Ishikawa (cell line): ENCODE measurements around the gene CTSW.

Experiments used
- CEBPB ChIP-seq: IDR thresholded peaks from 2 replicates; pipeline ENCODE4 v1.6.1; 2012
- CREB1 ChIP-seq: IDR thresholded peaks from 2 replicates; pipeline ENCODE4 v1.6.1; 2012; ENCODE audit warnings: low read depth
- EGR1 ChIP-seq: IDR thresholded peaks from 2 replicates; pipeline ENCODE4 v1.6.1; 2012
- EP300 ChIP-seq: IDR thresholded peaks from 2 replicates; pipeline ENCODE4 v1.6.1; 2012; ENCODE audit warnings: borderline replicate concordance
- FOXM1 ChIP-seq: IDR thresholded peaks from 2 replicates; pipeline ENCODE4 v1.6.1; 2012; ENCODE audit warnings: low read depth, borderline replicate concordance
- MAX ChIP-seq: IDR thresholded peaks from 2 replicates; pipeline ENCODE4 v1.6.1; 2012
- NFIC ChIP-seq: IDR thresholded peaks from 2 replicates; pipeline ENCODE4 v1.6.1; 2012
- RAD21 ChIP-seq: IDR thresholded peaks from 2 replicates; pipeline ENCODE4 v1.6.1; 2012; ENCODE audit warnings: low read depth
- REST ChIP-seq: IDR thresholded peaks from 2 replicates; pipeline ENCODE4 v1.6.1; 2012; ENCODE audit warnings: low read depth, mild to moderate bottlenecking
- TAF1 ChIP-seq: IDR thresholded peaks from 2 replicates; pipeline ENCODE4 v1.6.1; 2012; ENCODE audit warnings: low read depth, mild to moderate bottlenecking
- TCF12 ChIP-seq: IDR thresholded peaks from 2 replicates; pipeline ENCODE4 v1.6.1; 2012; ENCODE audit warnings: low read depth
- TEAD4 ChIP-seq: IDR thresholded peaks from 2 replicates; pipeline ENCODE4 v1.6.1; 2012
- USF1 ChIP-seq: IDR thresholded peaks from 2 replicates; pipeline ENCODE4 v1.6.1; 2012
- YY1 ChIP-seq: IDR thresholded peaks from 2 replicates; pipeline ENCODE4 v1.6.1; 2012; ENCODE audit warnings: low read depth
- ZBTB7A ChIP-seq: IDR thresholded peaks from 2 replicates; pipeline ENCODE4 v1.6.1; 2012; ENCODE audit warnings: low read depth

CTSW gene

GRCh38 chr11:65879617-65880016, at the start of gene CTSW:
Gene CTSW (plus strand): TSS chr11:65879837. CDS start chr11:65879855, 18 bp downstream.
- TF ChIP-seq MAX = no peak
- no peak for TF ChIP-seq REST
- TF ChIP-seq EP300 = no peak
- TF ChIP-seq RAD21 = no peak
- TF ChIP-seq USF1 = no peak
- TF ChIP-seq NFIC = no peak
- no peak for TF ChIP-seq TCF12
- TF ChIP-seq TEAD4 = no peak
- no peak for TF ChIP-seq FOXM1
- no peak for TF ChIP-seq YY1
- no peak for TF ChIP-seq CEBPB
- no peak for TF ChIP-seq CREB1
- TF ChIP-seq EGR1 = no peak
- TF ChIP-seq TAF1 = no peak
- TF ChIP-seq ZBTB7A = no peak

GRCh38 chr11:65833297-65834030, 46.2 kb upstream of the CTSW start, which contains the start of gene SNX32:
Gene SNX32 (plus strand): TSS chr11:65833963. CDS start chr11:65834066, 103 bp downstream.
- TF ChIP-seq REST (no peak), EP300 (no peak), TEAD4 (no peak), EGR1 (0 out of 2 replicates have a peak, but pooled peaks have one; percentile 25), MAX (peak; percentile 48; the same call in 1 of the 2 replicates), CREB1 (peak; percentile 32; the same call in 1 of the 2 replicates), TAF1 (no peak), RAD21 (no peak)

GRCh38 chr11:65834202-65834601, 45.4 kb upstream of the CTSW start:
- no peak for TF ChIP-seq CEBPB
- no peak for TF ChIP-seq USF1
- TF ChIP-seq CREB1 = no peak
- no peak for TF ChIP-seq TAF1
- no peak for TF ChIP-seq TEAD4

- TF ChIP-seq EGR1 = no peak
- TF ChIP-seq TEAD4 = no peak
- no peak for TF ChIP-seq MAX
- no peak for TF ChIP-seq NFIC
- TF ChIP-seq CEBPB = no peak
- no peak for TF ChIP-seq USF1
- TF ChIP-seq RAD21 = no peak
- no peak for TF ChIP-seq FOXM1
- TF ChIP-seq CREB1 = no peak
- no peak for TF ChIP-seq ZBTB7A
- no peak for TF ChIP-seq REST
- TF ChIP-seq EP300 = no peak
- TF ChIP-seq TAF1 = no peak
- TF ChIP-seq YY1 = no peak
- TF ChIP-seq TCF12 = no peak
Observed at GRCh38 chr11:65842144-65842543, 37.5 kb upstream of the CTSW start.
